Stimulated activated CD4-positive, alpha-beta T cell treated with anti-CD3 and anti-CD28 coated beads, Interleukin-1b, Interleukin-23, amount 100 ng/mL, for 48 hours (primary cell): ENCODE results near the gene GPC1.

ENCODE experiments used
- DNase-seq: peaks from one replicate; pipeline ENCODE4 v3.0.0-alpha.2; 2020

GPC1 gene

DNA sequence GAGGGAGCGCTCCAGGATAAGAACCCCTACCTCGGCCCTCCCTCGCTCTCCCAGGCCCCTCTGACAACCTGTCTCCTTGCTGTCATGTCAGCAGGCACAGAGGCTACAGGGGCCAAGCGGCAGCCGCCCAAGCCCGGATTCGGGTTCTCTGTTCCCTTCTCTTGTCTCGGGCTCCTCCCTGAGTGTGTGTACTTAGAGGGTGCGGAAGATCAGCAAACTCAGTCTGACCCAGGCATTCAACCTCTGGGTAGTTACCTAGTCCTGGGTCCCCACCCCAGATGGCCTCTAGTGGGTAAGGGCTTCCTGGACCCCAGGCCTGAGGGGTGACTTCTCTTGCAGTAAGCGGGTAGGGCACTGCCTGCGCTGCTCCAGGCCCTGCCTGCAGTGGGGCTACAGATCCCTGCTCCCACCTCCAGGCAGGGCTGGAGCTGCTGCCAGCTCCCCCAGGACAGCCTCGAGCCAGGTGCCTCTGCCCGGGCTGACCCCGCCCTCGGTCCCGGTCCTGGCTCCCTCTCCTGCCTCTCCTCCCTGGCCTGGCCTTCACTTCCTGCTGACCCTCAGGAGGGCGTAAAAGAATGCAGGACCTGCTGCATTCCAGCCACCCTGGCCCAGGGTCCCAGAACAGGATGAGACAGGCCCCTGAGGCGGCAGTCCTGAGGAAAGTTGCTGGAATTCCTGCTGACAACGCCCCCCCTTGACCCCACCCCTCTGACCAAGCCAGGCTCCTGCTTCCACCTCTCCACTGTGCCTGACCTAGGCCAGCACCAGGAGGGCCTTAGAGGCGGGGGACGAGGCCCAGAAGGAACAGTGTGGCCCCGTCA is 22.0 kb downstream of the GPC1 start:
- no peak for DNase-seq

DNA sequence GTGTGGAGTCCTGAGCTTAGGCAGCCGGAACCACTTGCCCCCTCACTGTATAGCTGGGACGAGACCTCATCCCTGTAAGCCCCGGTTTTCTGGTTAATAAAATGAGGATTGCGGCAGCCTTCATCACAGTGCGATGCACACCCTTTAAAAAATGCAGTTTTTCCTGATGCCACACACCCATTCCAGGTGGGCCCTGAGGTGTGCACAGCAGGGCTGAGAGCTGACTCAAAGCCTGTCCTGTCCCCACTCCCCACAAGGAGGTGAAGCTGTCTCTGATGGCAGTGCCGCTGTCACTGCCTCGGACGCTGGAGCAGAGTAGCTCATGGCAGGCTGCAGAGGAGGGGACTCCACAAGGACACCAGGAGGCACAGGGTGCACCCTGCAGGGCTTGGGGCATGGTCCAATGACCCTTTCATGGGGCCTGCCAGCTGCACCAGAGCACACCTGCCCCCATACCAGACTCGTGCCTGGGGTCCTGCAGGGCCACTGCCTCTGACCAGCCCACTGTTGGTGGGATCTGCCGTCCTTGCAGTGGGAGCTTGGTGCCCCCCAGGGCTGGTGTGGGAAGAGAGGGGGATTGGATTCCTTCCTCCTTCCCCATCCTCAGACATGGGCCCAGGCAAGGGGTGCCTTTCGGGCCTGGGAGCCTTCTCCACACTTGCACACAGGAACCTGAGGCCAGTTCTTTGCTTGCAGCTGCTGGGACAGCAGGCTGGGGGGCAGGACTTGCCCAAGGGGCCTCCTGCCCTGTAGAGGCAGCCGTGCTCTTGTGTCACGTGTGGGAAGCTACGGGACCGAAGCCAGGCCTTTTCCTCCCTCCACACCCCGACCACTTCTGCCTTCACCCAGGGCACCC is 22.8 kb downstream of the GPC1 start:
- DNase-seq: no peak

DNA sequence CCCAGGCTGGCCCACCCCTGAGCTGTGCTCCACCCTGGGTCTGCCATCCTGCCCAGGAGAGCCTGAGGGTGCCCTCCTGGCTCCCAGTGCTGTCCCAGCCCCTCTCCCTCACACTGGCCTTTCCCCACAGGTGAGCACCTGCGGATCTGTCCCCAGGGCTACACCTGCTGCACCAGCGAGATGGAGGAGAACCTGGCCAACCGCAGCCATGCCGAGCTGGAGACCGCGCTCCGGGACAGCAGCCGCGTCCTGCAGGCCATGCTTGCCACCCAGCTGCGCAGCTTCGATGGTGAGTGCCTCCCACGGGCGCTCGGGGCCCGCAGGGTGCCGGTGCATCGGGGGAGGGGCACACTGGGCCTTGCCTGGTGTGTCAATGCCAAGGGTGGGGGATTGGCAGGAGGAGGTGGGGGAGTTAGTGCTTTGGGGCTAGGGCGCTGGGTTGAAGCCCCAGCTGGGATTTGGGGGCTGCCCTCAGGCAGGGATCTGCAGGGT is 23.5 kb downstream of the GPC1 start:
- no peak for DNase-seq

DNA sequence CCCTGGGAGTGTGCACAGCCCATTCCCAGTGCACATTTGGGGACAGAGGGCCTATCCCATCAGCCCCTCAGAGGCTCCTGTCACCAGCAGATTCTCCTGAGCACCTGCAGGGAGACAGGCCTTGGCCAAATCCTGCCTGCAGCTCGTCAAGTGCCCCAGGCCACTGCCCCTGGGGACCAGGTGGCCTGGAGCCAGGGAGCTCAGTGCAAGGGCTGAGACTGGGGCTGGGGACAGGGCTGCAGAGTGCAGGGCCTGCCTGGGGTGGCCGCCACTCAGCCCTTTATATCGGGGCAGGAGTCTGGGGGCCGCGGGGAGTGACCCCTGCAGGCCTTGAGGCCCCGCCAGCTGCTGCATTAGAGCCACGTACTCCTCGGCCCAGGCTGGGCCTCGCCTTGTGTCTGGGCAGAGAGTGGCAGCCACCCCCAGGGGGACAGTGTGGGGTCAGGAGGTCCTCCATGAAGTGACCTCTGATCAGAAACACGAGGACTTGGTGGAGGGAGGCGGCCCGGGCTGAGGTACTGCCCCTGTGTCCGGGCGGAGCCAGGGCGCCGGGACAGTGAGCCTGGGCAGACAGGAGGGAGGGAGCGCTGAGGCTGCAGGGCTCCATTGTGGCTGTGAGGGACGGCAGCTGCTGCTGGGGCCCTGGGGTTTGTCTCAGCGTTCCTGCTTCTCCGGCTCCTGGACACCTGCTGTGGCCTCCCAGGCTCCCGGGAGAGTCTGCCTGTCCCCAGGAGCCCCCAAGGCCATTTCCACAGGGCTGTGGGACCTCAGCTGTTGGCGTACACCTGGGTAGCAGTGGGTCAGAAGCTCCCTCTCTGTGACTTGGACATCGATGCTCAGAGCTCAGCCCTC is 24.2 kb downstream of the GPC1 start:
- DNase-seq: no peak

DNA sequence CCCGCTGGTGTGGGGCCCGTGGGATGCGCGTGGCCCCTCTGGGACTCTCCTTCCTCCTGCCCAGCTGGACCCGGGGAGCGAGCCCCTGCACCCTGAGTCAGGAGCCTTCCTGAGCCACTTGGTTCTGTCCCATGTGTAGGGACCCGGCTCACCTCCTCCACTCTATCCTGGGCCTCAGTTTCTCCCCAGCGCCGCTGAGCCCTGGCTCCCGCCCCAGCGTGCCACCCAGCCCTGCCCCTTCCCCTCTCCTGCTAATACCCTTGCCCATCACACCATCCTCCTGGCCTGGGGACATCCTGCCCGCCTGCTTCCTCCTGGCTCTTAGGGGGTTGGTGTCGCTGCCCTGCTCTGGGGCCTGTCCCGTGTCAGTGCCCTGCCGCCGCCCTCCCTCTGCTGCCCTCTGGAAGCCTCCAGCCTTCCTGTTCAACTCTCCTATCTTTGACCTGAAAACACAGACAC is 24.8 kb downstream of the GPC1 start:
- DNase-seq: no peak

DNA sequence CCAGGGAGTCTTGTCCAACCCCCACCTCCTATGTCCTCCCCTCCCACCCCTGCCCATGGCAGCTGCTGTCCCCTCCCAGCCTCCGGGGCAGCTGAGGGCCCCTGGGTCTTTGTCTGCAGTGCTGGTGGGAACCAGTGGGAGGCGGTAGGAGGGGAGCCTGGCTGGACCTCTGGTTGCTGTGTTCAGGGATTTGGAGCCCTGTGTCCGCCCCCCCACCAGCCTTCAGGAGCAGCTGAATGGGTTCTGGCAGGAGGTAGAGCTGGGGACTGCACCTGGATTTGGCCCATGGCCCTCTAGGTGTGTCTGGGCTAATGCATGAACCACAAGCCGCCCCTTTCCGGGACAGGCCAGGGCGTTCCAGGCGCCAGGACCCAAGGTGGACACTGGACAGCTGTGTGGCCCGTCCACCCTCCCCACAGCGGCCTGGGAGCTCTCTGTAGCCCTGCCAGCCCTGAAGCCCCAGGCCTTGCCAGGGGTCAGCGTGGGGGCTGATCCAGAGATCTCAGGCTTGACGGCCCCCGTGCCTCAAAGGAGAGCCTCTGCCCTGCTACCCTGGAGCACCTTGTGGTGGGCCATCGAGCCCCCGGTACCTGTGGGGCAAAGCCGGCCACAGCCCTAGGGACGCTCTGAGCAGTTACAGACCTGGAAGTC is 25.4 kb downstream of the GPC1 start:
- DNase-seq: no peak

DNA sequence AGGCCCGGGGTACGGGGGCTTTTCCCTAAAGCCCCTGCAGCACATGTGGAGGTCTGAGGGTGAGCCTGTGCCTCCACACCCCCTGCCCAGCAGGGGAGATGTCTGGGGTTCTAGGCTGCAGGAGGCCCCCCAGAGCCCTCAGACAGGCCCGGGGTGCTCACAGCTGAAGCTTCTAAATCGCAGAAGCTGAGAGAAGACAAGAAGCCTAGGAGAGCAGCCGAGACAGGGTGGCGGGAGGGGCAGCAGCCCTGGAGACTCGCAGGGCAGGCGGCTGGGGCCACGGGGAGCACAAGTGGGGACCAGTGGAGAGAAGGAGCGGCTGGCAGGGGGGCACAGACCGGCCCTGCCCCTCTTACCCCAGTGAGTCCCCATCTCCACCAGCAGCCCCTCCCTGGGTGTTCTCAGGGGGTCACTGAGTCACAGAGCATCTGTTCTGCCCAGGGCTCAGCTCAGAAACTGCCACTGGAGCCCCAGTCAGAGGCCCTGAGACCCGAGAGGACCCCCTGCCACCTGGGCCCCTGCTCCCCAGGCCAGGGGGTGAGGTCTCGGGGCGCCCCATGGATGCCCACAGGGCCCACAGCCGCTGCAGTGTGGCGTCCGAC is 26.1 kb downstream of the GPC1 start:
- no peak for DNase-seq

DNA sequence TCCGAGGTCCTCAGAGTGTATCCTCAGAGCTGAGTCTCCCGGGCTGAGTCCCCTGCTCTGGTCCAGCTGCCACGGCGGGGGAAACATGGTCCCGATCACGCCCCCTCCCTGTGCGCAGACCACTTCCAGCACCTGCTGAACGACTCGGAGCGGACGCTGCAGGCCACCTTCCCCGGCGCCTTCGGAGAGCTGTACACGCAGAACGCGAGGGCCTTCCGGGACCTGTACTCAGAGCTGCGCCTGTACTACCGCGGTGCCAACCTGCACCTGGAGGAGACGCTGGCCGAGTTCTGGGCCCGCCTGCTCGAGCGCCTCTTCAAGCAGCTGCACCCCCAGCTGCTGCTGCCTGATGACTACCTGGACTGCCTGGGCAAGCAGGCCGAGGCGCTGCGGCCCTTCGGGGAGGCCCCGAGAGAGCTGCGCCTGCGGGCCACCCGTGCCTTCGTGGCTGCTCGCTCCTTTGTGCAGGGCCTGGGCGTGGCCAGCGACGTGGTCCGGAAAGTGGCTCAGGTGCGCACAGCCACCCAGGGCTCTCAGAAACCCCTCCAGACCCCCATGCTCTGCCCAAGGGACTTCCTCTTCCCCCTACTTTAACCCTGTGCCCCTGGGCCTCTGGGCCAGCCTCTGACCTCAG is 26.7 kb downstream of the GPC1 start:
- DNase-seq: no peak

DNA sequence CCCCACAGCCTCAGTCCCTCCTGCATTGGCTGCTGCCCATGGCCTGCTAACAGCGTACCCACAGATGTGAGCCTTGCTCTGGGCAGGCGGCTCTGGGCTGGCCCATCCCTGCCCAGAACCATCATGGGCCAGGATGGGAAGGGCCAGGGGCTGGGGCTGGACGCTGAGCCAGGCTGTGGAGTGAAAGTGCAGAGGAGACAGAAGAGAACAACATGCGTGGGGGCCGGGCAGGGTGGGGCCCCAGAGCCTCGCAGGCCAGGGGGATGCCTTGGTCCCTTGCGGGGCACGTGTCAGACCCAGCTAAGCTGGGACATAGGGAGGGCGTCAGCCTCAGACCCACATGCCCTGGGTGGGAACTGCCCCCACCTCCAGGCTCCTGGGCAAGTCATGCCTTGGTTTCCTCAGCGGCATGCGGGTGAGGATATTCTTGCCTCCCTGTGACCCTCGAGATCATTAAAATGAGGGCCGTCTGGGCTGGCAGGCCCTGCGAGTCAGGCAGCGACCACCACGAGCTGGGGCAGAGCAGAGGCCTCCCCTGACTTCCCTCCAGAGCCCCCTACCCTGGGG is 27.3 kb downstream of the GPC1 start:
- peak; percentile 1 for DNase-seq

DNA sequence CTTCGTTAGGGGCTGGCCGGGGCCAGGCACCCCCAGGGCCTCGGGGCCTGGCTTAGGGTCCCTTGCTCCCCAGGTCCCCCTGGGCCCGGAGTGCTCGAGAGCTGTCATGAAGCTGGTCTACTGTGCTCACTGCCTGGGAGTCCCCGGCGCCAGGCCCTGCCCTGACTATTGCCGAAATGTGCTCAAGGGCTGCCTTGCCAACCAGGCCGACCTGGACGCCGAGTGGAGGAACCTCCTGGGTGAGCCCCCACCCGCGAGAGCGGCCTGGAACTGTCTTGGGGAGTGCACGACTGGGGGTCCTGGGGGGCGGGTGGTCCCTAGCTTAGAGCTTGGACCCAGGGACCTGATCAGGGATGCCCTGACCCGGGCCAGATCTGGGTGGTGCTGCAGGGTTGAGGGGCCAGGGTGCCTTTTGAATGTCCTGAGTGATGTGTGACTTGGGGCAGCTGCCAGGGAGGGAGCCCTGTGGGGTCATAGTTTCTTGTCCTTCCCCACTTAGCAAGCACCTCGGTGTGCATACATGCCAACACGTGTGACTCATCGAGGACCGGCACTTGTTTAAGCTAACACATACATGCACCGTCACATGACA is 27.9 kb downstream of the GPC1 start:
- DNase-seq: peak; percentile 0

DNA sequence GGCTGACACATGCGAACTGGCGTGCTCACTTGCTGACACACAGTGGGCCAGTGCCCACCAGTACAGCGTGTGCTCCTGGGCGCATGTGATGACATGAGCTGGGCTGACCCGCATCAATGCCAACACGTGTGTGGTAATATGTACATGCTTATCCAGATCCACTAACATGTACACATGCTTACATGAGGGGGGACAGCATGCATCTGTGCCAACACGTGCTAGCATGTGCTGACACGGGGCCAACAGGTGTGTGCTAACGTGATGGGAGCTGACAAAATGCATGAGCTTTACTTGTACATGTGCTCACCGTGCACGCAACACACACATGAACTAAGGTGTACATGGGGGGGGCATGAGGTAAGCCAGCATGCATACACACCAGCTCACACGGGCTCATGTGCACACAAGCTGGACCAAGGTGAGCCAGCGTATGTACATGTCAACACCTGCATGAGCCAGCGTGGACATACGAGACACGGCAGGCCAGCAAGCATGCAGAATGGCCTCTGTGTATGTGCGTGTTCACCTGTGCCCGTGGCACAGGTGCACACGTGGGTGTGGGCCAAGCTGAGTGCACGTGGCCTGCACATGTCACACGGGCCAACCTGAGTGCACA is 28.5 kb downstream of the GPC1 start:
- DNase-seq: no peak

DNA sequence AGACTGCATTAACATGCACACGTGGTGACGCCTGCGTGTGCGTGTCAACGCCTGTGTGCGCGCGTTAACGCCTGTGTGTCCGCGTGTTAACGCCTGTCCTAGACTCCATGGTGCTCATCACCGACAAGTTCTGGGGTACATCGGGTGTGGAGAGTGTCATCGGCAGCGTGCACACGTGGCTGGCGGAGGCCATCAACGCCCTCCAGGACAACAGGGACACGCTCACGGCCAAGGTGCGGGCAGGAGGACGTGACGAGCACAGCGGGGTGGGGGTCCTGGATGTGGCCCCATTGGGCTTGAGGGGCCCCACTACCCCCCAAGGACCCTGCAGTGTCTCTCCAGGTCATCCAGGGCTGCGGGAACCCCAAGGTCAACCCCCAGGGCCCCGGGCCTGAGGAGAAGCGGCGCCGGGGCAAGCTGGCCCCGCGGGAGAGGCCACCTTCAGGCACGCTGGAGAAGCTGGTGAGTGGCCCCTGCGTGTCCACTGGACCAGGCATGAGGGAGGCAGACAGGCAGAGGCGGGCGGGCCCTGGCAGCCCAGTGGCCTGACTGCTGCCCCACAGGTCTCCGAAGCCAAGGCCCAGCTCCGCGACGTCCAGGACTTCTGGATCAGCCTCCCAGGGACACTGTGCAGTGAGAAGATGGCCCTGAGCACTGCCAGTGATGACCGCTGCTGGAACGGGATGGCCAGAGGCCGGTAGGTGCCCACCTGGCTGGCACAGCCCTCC is 29.2 kb downstream of the GPC1 start:
- peak; percentile 1 for DNase-seq

DNA sequence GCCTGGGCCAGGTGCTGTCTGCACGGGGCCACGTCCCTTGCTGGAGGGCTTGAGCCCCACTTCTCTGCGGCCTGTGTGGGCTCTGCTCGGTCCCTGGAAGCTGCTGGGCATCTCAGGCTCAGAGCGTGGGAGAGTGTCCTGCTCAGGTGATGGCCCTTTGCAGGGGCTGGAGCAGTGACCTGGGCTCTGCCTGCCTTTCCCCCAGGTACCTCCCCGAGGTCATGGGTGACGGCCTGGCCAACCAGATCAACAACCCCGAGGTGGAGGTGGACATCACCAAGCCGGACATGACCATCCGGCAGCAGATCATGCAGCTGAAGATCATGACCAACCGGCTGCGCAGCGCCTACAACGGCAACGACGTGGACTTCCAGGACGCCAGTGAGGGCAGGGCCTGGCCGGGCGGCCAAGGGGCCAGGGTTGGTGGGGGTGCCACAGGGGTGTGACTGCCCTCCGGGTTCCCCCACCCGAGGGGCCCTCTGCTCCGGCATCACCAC is 29.9 kb downstream of the GPC1 start:
- DNase-seq: no peak

DNA sequence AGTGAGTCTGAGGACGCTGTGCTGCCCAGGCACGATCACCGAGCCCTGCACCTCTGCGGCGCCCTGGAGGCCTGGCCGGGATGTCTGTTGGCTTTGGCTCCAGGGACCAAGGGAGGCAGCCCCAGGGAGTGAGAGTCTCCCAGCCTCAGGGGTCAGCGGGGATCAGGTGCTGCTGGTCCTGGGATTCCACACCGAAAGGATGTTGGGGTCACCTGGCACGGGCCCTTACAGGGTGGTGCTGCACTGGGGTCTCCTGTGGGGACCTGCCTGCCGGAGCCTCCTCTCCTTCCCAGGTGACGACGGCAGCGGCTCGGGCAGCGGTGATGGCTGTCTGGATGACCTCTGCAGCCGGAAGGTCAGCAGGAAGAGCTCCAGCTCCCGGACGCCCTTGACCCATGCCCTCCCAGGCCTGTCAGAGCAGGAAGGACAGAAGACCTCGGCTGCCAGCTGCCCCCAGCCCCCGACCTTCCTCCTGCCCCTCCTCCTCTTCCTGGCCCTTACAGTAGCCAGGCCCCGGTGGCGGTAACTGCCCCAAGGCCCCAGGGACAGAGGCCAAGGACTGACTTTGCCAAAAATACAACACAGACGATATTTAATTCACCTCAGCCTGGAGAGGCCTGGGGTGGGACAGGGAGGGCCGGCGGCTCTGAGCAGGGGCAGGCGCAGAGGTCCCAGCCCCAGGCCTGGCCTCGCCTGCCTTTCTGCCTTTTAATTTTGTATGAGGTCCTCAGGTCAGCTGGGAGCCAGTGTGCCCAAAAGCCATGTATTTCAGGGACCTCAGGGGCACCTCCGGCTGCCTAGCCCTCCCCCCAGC is 30.5 kb downstream of the GPC1 start:
- peak; percentile 0 for DNase-seq

DNA sequence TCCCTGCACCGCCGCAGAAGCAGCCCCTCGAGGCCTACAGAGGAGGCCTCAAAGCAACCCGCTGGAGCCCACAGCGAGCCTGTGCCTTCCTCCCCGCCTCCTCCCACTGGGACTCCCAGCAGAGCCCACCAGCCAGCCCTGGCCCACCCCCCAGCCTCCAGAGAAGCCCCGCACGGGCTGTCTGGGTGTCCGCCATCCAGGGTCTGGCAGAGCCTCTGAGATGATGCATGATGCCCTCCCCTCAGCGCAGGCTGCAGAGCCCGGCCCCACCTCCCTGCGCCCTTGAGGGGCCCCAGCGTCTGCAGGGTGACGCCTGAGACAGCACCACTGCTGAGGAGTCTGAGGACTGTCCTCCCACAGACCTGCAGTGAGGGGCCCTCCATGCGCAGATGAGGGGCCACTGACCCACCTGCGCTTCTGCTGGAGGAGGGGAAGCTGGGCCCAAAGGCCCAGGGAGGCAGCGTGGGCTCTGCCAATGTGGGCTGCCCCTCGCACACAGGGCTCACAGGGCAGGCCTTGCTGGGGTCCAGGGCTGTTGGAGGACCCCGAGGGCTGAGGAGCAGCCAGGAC is 31.2 kb downstream of the GPC1 start:
- DNase-seq: no peak

DNA sequence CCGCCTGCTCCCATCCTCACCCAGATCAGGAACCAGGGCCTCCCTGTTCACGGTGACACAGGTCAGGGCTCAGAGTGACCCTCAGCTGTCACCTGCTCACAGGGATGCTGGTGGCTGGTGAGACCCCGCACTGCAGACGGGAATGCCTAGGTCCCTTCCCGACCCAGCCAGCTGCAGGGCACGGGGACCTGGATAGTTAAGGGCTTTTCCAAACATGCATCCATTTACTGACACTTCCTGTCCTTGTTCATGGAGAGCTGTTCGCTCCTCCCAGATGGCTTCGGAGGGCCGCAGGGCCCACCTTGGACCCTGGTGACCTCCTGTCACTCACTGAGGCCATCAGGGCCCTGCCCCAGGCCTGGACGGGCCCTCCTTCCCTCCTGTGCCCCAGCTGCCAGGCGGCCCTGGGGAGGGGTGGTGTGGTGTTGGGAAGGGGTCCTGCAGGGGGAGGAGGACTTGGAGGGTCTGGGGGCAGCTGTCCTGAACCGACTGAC is 31.7 kb downstream of the GPC1 start:
- DNase-seq: peak; percentile 1

DNA sequence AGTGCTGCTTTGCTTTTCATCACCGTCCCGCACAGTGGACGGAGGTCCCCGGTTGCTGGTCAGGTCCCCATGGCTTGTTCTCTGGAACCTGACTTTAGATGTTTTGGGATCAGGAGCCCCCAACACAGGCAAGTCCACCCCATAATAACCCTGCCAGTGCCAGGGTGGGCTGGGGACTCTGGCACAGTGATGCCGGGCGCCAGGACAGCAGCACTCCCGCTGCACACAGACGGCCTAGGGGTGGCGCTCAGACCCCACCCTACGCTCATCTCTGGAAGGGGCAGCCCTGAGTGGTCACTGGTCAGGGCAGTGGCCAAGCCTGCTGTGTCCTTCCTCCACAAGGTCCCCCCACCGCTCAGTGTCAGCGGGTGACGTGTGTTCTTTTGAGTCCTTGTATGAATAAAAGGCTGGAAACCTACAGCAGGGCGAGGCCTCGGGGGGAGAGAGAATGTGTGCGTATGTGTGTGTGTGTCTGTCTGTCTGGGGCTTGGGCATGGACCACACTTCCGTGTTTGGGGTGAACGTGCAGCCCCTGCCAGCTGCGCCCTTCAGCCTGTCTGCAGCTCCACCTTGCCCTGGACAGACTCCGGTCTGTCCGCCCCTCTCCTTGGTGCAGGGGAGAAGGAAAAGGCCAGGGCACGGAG is 32.3 kb downstream of the GPC1 start:
- no peak for DNase-seq
